HEK293T (cell line): ENCODE data around the gene TNFAIP2.

Experiments used
- CTCF ChIA-PET: fragments of 350-600 bp; formaldehyde crosslinking; extraction: SDS; loops from one replicate; lab custom pipeline; 2021; ENCODE audit warnings: antibody characterized with exemption, inconsistent platforms; lab: Yijun Ruan, JAX
- POLR2A ChIA-PET: fragments of 350-600 bp; formaldehyde crosslinking; extraction: SDS; loops from one replicate; lab custom pipeline; 2020; ENCODE audit warnings: antibody characterized with exemption, inconsistent platforms; lab: Yijun Ruan, JAX
- DNase-seq: peaks from one replicate; pipeline ENCODE4 v3.0.0; 2012; ENCODE audit warnings: mixed read lengths; ENCODE audit errors: extremely low spot score
- ARNT ChIP-seq: fragments of 450-650 bp; IDR thresholded peaks from 2 replicates; pipeline ENCODE4 v1.6.1; 2017; ENCODE audit warnings: mild to moderate bottlenecking
- BHLHE40 ChIP-seq: fragments of 450-650 bp; IDR thresholded peaks from 2 replicates; pipeline ENCODE4 v1.6.1; 2016; ENCODE audit warnings: mild to moderate bottlenecking, moderate library complexity, borderline replicate concordance
- CTBP1 ChIP-seq: fragments of 450-650 bp; IDR thresholded peaks from 2 replicates; pipeline ENCODE4 v1.6.1; 2016; ENCODE audit warnings: borderline replicate concordance
- ELF4 ChIP-seq: fragments of 450-650 bp; IDR thresholded peaks from 2 replicates; pipeline ENCODE4 v1.6.1; 2017; ENCODE audit warnings: antibody characterized with exemption
- FOXA1 ChIP-seq: fragments of 450-650 bp; IDR thresholded peaks from 2 replicates; pipeline ENCODE4 v1.6.1; 2016; ENCODE audit warnings: mild to moderate bottlenecking
- FOXK2 ChIP-seq: fragments of 450-650 bp; IDR thresholded peaks from 2 replicates; pipeline ENCODE4 v1.6.1; 2016; ENCODE audit warnings: mild to moderate bottlenecking
- FOXM1 ChIP-seq: fragments of 450-650 bp; IDR thresholded peaks from 2 replicates; pipeline ENCODE4 v1.6.1; 2017; ENCODE audit warnings: mild to moderate bottlenecking, borderline replicate concordance
- HDGF ChIP-seq: fragments of 450-650 bp; IDR thresholded peaks from 2 replicates; pipeline ENCODE4 v1.6.1; 2017; ENCODE audit warnings: antibody characterized with exemption, borderline replicate concordance
- L3MBTL2 ChIP-seq: fragments of 450-650 bp; conservative IDR thresholded peaks from 2 replicates; pipeline ENCODE4 v1.6.1; 2016; ENCODE audit warnings: mild to moderate bottlenecking
- LEF1 ChIP-seq: fragments of 450-650 bp; IDR thresholded peaks from 2 replicates; pipeline ENCODE4 v1.6.1; 2017; ENCODE audit warnings: mild to moderate bottlenecking, borderline replicate concordance
- NFRKB ChIP-seq: fragments of 450-650 bp; IDR thresholded peaks from 2 replicates; pipeline ENCODE4 v1.6.1; 2016; ENCODE audit warnings: mild to moderate bottlenecking, moderate library complexity
- SP1 ChIP-seq: fragments of 450-650 bp; IDR thresholded peaks from 2 replicates; pipeline ENCODE4 v1.6.1; 2017
- SUZ12 ChIP-seq: fragments of 450-650 bp; IDR thresholded peaks from 2 replicates; pipeline ENCODE4 v1.6.1; 2016; ENCODE audit warnings: mild to moderate bottlenecking
- TARDBP ChIP-seq: fragments of 450-650 bp; IDR thresholded peaks from 2 replicates; pipeline ENCODE4 v1.6.1; 2016
- ZNF384 ChIP-seq: fragments of 450-650 bp; IDR thresholded peaks from 2 replicates; pipeline ENCODE4 v1.6.1; 2016
- TF ChIP-seq, protein P1 (sequence below): fragments of 450-650 bp; IDR thresholded peaks from 2 replicates; pipeline ENCODE4 v1.6.1; 2016

Gene TNFAIP2

DNA sequence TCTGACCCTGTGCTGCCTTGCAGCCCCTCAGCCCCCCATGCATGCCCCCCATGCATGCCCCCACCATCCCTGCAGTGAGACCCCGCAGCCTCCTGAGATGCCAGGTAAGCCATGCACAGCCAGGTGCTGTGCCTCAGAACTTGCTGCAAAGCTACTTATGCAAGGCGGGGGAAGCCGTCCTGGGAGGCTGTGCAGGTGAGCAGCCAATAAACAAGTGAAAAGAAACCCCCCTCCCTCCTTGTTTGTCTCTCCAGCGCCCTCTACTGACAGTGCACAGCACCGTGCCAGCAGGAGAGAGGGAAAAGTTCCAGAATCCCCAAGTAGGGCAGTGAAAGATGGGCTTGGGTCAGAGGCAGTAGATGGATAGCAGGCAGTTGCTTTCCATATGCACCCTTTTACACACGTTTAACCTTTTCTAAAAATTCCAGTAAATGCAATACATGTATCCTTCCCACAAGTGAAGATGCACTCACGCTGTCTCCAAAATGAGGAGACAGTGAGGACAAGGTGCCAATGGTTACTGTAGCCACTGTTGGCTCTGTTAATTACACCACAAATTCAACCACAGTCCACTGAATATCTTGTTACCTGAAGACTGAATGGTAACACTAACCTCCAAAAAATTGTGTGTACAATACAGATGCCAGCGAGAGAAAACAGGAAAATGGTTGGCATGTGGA lies 18.0 kb downstream of the TNFAIP2 start:
- ChIA-PET CTCF (interaction anchor here (0.7 to 1.9 kb wide), 9 partner anchors 8 to 38 kb away, joined by 3 to 10 read pairs (median 4); no protein-coding TSS in a partner anchor), POLR2A (no interaction called here)
- TF ChIP-seq, protein P1, sequence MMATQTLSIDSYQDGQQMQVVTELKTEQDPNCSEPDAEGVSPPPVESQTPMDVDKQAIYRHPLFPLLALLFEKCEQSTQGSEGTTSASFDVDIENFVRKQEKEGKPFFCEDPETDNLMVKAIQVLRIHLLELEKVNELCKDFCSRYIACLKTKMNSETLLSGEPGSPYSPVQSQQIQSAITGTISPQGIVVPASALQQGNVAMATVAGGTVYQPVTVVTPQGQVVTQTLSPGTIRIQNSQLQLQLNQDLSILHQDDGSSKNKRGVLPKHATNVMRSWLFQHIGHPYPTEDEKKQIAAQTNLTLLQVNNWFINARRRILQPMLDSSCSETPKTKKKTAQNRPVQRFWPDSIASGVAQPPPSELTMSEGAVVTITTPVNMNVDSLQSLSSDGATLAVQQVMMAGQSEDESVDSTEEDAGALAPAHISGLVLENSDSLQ = no peak
- TF ChIP-seq TARDBP (no peak), FOXA1 (no peak), LEF1 (no peak), ARNT (no peak), HDGF (no peak), L3MBTL2 (no peak), CTBP1 (no peak), FOXM1 (no peak), FOXK2 (no peak), NFRKB (no peak), SP1 (no peak), ZNF384 (no peak), ELF4 (no peak), BHLHE40 (no peak)
- peak; percentile 78 for DNase-seq

DNA sequence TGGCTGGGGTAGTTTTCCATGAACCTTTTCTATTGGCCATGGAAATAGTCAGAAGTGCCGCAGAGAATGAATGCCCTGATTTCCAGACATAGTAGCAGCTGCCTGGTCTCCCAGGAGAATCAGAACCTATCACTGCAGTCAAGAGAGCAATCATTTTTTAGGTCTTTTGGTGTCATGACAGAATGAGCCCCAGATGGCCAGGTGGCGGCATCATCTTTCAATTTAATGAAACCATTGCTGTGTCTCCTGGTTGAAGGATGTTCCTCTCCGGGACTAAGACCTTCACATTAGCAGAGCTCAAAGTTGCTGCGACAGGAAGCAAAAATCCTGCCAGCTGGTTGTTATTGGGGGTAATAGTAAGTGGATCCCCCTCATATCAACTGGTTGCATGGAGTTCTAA lies 18.8 kb downstream of the TNFAIP2 start:
- DNase-seq = no peak
- POLR2A ChIA-PET = interaction anchor here (1.2 kb wide), 1 partner anchor 11 kb away, joined by 3 read pairs; no protein-coding TSS in a partner anchor
- TF ChIP-seq, protein P1 = no peak
- TF ChIP-seq CTBP1 (no peak), ZNF384 (no peak), TARDBP (no peak), BHLHE40 (no peak), SUZ12 (no peak), FOXK2 (no peak), HDGF (no peak), FOXM1 (no peak), ARNT (no peak), FOXA1 (no peak), ELF4 (no peak), L3MBTL2 (no peak)

DNA sequence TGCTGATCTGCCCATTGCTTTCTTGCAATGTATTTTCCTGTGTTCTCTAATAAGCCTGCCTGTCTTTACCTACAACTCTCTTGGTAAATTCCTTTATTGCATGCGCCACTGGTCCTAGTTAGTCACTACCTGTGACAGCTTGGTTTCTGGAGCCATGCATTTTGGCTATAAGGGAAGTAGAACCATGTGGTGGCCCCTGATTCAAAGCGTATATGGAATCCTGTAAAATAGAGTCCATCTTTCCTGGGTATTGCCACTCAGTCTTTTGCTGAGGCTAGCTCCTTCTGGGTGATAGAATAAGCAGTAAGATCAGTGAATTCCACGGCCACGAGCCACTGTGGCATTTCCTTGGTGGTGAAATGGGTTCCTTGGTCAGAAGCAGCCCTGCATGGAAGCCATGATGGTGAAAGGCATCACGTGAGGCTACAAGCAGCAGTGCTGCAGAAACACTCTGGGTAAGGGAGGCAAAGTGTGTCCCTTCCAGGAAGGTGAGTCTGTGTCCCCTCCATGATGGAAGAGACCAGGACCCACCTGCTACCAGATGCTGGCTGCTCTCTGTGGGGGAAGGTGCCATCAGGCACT lies 19.6 kb downstream of the TNFAIP2 start:
- CTCF ChIA-PET = interaction anchor here (0.6 to 1.9 kb wide), 3 partner anchors 9 to 155 kb away, joined by 3 to 10 read pairs (median 3); no protein-coding TSS in a partner anchor
- DNase-seq = no peak
- TF ChIP-seq FOXM1 (no peak), ZNF384 (no peak), SP1 (no peak)
- TF ChIP-seq, protein P1 = no peak
- POLR2A ChIA-PET = interaction anchor here (1.2 kb wide), 1 partner anchor 12 kb away, joined by 3 read pairs; no protein-coding TSS in a partner anchor

More for the DNA sequence above, 18.8 kb downstream of the TNFAIP2 start:
- CTCF ChIA-PET = interaction anchor here (0.6 to 1.9 kb wide), 4 partner anchors 8 to 155 kb away, joined by 3 to 10 read pairs (median 3); no protein-coding TSS in a partner anchor

DNA sequence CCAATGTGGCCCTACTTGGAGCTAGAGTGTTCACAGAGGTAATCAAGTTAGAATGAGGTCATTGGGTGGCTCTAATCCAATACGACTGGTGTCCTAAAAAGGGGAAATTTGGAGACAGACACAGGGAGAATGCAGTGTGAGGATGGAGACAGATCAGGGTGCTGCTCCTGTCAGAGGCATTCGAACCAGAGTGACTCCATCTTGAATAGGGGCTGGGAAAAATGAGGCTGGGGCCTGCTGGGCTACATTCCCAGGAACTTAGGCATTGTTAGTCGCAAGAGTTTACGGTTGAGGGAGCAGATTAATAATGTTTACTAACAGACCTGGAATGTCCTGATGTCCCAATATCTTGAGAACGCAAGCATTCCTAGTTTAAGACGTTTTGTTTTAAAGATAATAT lies 20.2 kb downstream of the TNFAIP2 start:
- TF ChIP-seq LEF1 (no peak), FOXM1 (no peak), CTBP1 (no peak)
- TF ChIP-seq, protein P1 = no peak
- ChIA-PET POLR2A (no interaction called here), CTCF (no interaction called here)
- no peak for DNase-seq

DNA sequence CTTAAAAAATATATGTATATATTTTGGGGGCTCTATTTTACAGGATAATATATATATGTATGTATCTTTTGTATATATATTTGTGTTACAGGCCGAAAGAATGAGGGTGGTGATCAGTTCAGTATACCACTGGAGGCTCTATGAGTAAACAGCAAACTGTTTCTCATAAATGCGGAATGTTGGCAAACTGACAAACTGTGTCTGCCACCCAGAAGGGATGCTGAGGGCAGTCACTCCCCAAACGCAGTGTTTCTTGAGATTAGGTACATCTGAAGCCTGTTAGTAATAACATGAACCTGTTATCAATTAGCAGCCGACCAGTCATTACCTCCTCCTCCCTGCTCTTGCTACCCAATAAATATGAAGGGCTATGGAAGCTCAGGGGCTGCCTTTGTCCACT lies 20.8 kb downstream of the TNFAIP2 start:
- CTCF ChIA-PET = no interaction called here
- TF ChIP-seq NFRKB = no peak
- TF ChIP-seq, protein P1 = no peak
- no peak for TF ChIP-seq FOXA1
- TF ChIP-seq TARDBP = no peak
- no peak for TF ChIP-seq LEF1
- no peak for TF ChIP-seq CTBP1
- no peak for TF ChIP-seq FOXM1
- no peak for TF ChIP-seq ARNT
- TF ChIP-seq SP1 = no peak
- no peak for TF ChIP-seq BHLHE40
- no peak for TF ChIP-seq L3MBTL2
- TF ChIP-seq FOXK2 = no peak
- TF ChIP-seq ZNF384 = no peak
- no peak for TF ChIP-seq SUZ12
- no peak for TF ChIP-seq HDGF
- POLR2A ChIA-PET = no interaction called here
- DNase-seq = no peak
